HL-60/S4 (cell line): ENCODE results near the gene ATP2C1.

Experiments used
- in situ Hi-C: fragments of 300-500 bp; cut with MboI; formaldehyde crosslinking; loops from 2 replicates; pipeline ENCODE4 v1.14.3; 2022; ENCODE audit warnings: low sequenced_read_pairs

The ATP2C1 gene

DNA sequence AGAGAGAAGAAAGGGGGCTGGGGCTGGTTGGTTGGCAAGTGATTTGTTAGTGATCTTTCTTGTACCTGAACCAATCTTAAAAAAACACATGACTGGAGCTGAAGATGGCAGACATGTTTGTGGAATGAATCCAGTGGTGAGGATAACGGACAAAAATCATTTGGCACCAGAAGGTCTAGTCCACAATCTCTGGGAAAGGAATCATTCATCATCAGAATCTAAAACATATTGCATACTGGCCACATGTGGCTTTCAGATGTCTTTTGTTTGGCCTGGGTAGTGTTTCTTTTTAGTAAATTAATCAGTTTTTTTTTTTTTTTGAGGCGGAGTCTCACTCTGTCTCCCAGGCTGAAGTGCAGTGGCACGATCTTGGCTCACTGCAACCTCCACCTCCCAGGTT is 137.8 kb downstream of the ATP2C1 start:
- in situ Hi-C loops: loop anchor here (25.0 kb wide), 2 partner anchors 1006 to 1156 kb away; partner anchors contain the start of gene CPNE4

DNA sequence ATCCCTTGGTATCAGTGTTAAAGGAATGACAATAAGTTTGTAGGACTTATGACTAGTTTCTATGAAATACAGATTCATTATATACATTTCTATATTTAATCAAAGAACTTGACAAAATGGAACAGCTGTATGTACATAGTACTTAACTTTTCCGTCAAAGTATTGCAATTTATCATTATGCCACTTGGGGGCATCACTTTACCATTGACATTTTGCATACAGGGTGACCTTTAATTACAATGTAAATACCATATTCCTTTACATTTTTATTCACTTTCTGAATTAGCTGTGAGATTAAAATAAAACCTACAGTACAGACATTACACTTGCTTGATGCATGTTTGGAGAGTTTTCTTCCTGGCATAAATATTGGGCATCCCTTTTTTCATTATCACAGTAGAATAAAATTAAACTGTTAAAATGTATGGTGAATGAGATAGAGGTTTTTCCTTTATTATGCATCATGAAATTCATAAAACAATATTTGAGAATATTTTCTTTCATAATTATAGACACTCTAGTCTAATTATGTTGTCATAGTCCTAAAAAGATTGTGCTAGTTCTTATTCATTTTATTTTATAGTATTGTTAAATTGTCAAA is 139.7 kb downstream of the ATP2C1 start:
- in situ Hi-C loops: loop anchor here (25.0 kb wide), 2 partner anchors 1004 to 1154 kb away; partner anchors contain the start of gene CPNE4

DNA sequence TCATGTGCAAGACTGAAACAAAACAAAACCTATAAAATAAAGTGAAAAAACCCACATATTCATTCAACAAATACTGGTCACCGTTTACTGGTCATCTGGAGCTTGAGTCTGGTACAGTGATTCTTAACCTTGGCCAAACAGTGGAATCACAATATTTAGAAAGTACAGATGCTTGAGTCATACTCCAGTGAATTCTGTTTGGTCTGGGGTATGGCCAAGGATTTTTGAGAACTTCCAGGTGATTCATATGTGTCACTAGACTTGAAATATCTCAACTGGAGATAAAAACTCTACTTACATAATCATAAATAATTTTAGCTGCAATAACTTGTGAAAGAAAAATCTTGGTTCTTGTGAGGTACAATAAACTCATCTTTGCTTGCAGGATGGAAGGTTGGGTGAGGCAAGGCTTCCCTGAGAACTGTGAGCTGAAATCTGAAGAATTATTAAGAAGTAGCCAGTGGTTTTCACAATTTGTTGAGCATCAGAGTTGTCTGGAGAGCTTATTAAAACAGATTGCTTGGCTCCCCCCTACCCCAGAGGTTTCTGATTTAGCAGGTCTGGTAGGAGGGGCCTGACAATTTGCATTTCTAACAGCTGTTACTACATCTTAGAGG is 142.4 kb downstream of the ATP2C1 start:
- in situ Hi-C loops: loop anchor here (25.0 kb wide), 2 partner anchors 1001 to 1151 kb away; partner anchors contain the start of gene CPNE4

DNA sequence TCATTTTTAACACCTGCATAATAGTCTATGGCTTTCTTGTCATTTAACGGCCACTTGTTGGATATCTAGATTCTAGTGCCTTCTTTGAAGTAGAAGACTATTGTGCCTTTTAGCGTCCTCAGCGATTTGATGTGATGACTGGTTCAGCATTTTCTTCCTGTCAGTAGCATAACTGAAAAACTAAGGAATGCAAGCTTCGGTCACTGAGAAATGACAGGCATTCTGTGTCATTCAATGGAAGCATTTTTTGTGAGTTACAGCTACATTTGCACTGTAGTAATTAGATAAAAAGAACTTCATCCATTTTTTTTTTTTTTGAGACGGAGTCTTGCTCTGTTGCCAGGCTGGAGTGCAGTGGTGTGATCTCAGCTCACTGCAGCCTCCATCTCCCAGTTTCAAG is 143.1 kb downstream of the ATP2C1 start:
- in situ Hi-C loops: loop anchor here (25.0 kb wide), 2 partner anchors 1000 to 1150 kb away; partner anchors contain the start of gene CPNE4

DNA sequence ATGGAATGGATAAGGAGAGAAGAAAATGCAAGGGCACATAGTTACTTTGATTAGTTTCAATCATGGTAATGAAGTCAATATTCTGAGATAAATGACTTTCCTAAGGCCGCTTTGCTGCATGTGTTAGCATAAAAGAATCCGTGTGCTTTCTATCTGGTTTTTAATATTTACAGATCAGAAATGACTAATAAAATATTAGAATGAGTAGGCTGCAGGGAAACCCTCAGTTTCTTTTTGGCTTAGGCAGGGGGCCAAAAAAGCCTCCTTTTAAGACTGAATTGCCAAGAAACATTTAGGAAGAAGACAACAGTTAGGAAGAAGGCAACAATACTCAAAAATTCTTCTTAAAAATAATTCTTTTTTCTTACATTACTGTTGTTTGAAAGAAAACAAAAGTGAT is 144.4 kb downstream of the ATP2C1 start:
- in situ Hi-C loops: loop anchor here (25.0 kb wide), 2 partner anchors 999 to 1149 kb away; partner anchors contain the start of gene CPNE4

DNA sequence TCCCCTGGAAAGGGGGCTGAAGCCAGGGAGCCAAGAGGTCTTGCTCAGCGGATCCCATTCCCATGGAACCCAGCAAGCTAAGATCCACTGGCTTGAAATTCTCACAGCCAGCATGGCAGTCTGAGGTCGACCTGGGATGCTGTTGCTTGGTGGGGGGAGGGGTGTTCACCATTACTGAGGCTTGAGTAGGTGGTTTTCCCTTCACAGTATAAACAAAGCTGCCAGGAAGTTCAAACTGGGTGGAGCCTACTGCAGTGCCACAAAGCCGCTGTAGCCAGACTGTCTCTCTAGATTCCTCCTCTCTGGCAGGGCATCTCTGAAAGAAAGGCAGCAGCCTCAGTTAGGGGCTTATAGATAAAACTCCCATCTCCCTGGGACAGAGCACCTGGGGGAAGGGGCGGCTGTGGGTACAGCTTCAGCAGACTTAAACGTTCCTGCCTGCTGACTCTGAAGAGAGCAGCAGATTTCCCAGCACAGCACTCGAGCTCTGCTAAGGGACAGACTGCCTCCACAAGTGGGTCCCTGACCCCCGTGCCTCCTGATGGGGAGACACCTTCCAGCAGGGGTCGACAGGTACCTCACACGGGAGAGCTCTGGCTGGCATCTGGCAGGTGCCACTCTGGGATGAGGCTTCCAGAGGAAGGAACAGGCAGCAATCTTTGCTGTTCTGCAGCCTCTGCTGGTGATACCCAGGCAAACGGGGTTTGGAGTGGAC is 148.5 kb downstream of the ATP2C1 start:
- in situ Hi-C loops: loop anchor here (25.0 kb wide), 2 partner anchors 995 to 1145 kb away; partner anchors contain the start of gene CPNE4

DNA sequence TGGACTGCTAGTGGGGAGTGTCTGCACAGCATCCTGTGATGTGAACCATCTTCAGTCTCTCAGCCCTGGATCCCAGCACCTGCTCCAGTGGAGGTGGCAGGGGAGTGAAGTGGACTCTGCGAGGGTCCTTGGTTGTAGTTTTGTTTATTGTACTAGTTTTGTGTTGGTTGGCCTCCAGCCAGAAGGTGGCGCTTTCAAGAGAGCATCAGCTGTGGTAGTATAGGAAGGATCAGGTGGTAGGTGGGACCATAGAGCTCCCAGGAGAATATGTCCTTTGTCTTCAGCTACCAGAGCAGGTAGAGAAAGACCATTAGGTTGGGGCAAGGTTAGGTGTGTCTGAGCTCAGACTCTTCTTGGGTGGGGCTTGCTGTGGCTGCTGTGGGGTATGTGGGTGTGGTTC is 153.7 kb downstream of the ATP2C1 start:
- in situ Hi-C loops: loop anchor here (25.0 kb wide), 2 partner anchors 990 to 1140 kb away; partner anchors contain the start of gene CPNE4

DNA sequence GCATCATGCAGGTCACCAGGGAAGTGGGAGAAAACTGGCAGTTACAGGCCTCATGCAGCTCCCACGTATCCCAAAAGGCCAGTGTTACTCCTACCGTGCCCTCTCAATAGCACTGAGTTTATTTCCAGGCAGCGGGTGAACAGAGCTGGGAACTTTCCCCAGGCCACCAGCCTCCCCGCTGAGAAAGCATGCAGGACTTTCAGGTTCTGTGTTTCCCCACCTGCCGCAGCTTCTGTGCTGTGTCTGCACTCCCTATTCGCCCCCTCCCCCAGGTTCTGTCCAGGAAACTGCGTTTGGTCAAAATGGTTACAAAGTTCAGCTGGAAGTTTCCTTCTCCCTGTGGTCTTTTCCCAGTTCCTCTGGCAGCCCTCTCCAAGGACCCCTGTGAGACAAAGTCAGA is 154.1 kb downstream of the ATP2C1 start:
- in situ Hi-C loops: loop anchor here (25.0 kb wide), 2 partner anchors 989 to 1139 kb away; partner anchors contain the start of gene CPNE4

DNA sequence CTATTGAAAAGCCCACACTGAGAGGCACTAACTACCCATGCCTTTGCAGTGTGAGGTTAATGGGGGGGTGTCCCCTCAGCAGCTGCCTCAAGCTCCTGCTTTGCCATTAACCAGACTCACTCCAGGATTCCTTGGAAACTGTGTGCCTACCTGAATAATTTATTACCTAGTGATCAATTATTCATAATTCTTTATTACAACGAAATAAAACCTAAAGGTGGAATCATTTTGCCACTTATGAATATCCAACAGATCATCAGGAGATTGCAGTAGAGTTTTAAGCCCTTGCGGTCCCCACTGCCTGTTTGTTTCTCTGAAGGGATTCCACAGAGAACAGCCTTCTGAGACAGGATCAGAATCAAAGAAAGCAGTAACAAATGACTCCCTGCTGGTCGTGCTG is 156.1 kb downstream of the ATP2C1 start:
- in situ Hi-C loops: no loop called here

DNA sequence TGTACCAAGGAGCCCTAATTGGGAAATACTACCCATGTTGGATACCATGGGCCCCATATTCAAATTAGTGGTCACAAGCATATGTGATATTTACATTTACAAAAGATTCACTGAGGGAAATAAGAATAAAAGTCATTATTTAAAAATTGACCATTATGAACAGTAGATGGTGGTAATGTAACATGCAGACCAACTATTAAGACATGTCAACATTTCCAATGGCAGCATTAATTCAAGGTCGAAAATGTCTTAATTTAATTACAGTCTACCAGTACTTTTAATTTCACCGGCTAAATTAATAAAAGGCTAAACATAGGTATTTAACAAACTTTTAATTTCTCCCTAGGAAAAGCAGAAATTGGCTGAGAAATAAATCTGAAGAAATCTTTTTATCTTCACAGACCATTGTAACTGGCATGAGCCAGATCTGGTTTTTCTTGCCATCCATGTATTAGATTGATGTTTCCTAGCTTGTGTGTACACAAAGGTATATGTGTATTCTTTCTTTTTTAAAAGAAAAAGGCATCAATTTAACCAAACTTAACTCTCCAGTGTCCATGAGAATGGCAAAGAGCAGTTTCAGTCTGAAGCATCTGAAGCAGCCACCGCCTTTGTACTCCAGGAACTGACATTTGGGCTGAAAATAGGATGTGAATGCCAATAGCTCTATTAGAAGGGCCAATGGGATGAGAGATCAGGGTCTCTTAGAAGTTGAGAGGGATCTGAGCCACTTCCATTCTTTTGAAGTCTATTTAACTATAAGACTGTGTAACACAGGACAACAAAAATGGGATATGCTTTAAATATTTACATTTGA is 159.4 kb downstream of the ATP2C1 start:
- in situ Hi-C loops: no loop called here
